Activated CD4-positive, alpha-beta memory T cell treated with anti-CD3 and anti-CD28 coated beads for 36 hours (primary cell): Measurements from ENCODE around the gene ACTL10. TPM values are rescaled to one million over a fixed set of nuclear protein-coding genes. Genes with fewer than 3 reads are reported as not detected.
A peak's percentile ranks its signal among the peaks of the same experiment; 100 is the strongest.

ENCODE experiments used
- CTCF ChIA-PET: fragments of 350-600 bp; sonication (Branson Sonifier 250); formaldehyde crosslinking; loops from one replicate; lab custom pipeline; 2021; ENCODE audit warnings: antibody characterized with exemption, inconsistent platforms; lab: Charles Lee
- POLR2A ChIA-PET: fragments of 350-600 bp; sonication (Branson Sonifier 250); formaldehyde crosslinking; loops from one replicate; lab custom pipeline; 2021; ENCODE audit warnings: antibody characterized with exemption; lab: Charles Lee
- DNase-seq: peaks from one replicate; pipeline ENCODE4 v3.0.0-alpha.2; 2020
- H3K27ac Mint-ChIP-seq: one replicate; pipeline ENCODE4 v1.8.0; 2021; ENCODE audit warnings: mixed read lengths
- H3K27me3 Mint-ChIP-seq: one replicate; pipeline ENCODE4 v1.8.0; 2021; ENCODE audit warnings: mixed read lengths
- H3K36me3 Mint-ChIP-seq: one replicate; pipeline ENCODE4 v1.8.0; 2021; ENCODE audit warnings: mixed read lengths
- H3K4me1 Mint-ChIP-seq: one replicate; pipeline ENCODE4 v1.8.0; 2021; ENCODE audit warnings: low read depth, mixed read lengths
- H3K4me3 Mint-ChIP-seq: one replicate; pipeline ENCODE4 v1.8.0; 2021; ENCODE audit warnings: mild to moderate bottlenecking, mixed read lengths
- H3K9me3 Mint-ChIP-seq: one replicate; pipeline ENCODE4 v1.8.0; 2021; ENCODE audit warnings: mixed read lengths
- intact Hi-C: fragments of 100-400 bp; cut with micrococcal nuclease; formaldehyde crosslinking; loops from one replicate; pipeline ENCODE4 v1.15.1; 2023
- total RNA-seq, 2 experiments: library from RNA; stranded (reverse); gene quantifications; one replicate each; pipeline ENCODE4 v1.2.3, GENCODE V29; 2021

The ACTL10 gene
- total RNA-seq, 2 experiments from 2014 or later: 1.8 to 2.3 TPM

GRCh38 chr20:33681728-33682353, 15.1 kb downstream of the ACTL10 start:
- peak; percentile 60 for DNase-seq
- H3K27ac Mint-ChIP-seq: peak overlapping the region; percentile 62
- ChIA-PET CTCF (interaction anchor here (0.7 kb wide), 1 partner anchor 14 kb away, joined by 3 read pairs; no protein-coding TSS in a partner anchor), POLR2A (interaction anchor here (1.0 to 1.3 kb wide), 4 partner anchors 13 to 77 kb away, joined by 3 to 6 read pairs (median 4); partner anchors contain the start of gene ACTL10)
- H3K36me3 Mint-ChIP-seq: peaks cover 41% of the 10 kb centered on the region
- no peaks in the 10 kb centered on the region for H3K27me3 Mint-ChIP-seq
- peaks cover 70% of the 10 kb centered on the region for H3K4me1 Mint-ChIP-seq
- no peaks in the 10 kb centered on the region for H3K9me3 Mint-ChIP-seq
- peak overlapping the region; percentile 14 for H3K4me3 Mint-ChIP-seq
- intact Hi-C loops: loop anchor here (1.0 kb wide), 1 partner anchor 38 kb away; the partner anchor contains the start of gene PXMP4

GRCh38 chr20:33684533-33685327, 18.0 kb downstream of the ACTL10 start:
- CTCF ChIA-PET: interaction anchor here (1.2 to 3.4 kb wide), 3 partner anchors 17 to 35 kb away, joined by 5 to 17 read pairs (median 5); partner anchors contain the start of genes ACTL10 and PXMP4
- POLR2A ChIA-PET: interaction anchor here (1.0 to 3.5 kb wide), 7 partner anchors 10 to 309 kb away, joined by 3 to 21 read pairs (median 5); partner anchors contain the start of genes ACTL10, NECAB3 and PXMP4
- Mint-ChIP-seq H3K36me3 (peaks cover 15% of the 10 kb centered on the region), H3K27ac (peak overlapping the region; percentile 58), H3K9me3 (no peaks in the 10 kb centered on the region), H3K4me1 (peaks cover 81% of the 10 kb centered on the region), H3K4me3 (peak overlapping the region; percentile 93), H3K27me3 (no peaks in the 10 kb centered on the region)
- DNase-seq: no peak
- intact Hi-C loops: loop anchor here (5.0 kb wide), 1 partner anchor 428 kb away; the partner anchor contains the start of gene EIF2S2

GRCh38 chr20:33685328-33686099, 18.8 kb downstream of the ACTL10 start:
- no peaks in the 10 kb centered on the region for H3K27me3 Mint-ChIP-seq
- ChIA-PET CTCF (interaction anchor here (1.2 to 3.4 kb wide), 3 partner anchors 18 to 34 kb away, joined by 5 to 17 read pairs (median 5); partner anchors contain the start of genes ACTL10 and PXMP4), POLR2A (interaction anchor here (1.0 to 3.5 kb wide), 7 partner anchors 11 to 308 kb away, joined by 3 to 21 read pairs (median 5); partner anchors contain the start of genes ACTL10, NECAB3 and PXMP4)
- intact Hi-C loops: loop anchor here (1.0 to 5.0 kb wide), 5 partner anchors 23 to 427 kb away; partner anchors contain the start of genes C20orf144, CHMP4B, EIF2S2 and PXMP4
- peak overlapping the region; percentile 93 for H3K4me3 Mint-ChIP-seq
- peaks cover 79% of the 10 kb centered on the region for H3K4me1 Mint-ChIP-seq
- H3K27ac Mint-ChIP-seq: peak overlapping the region; percentile 87
- peaks cover 15% of the 10 kb centered on the region for H3K36me3 Mint-ChIP-seq
- no peaks in the 10 kb centered on the region for H3K9me3 Mint-ChIP-seq
- DNase-seq: peak; percentile 83

GRCh38 chr20:33686100-33686983, 19.6 kb downstream of the ACTL10 start, which contains the start of gene E2F1:
E2F1 (minus strand) TSS chr20:33686385; CDS start chr20:33686264, 121 bp downstream.
- POLR2A ChIA-PET: interaction anchor here (1.0 to 3.5 kb wide), 5 partner anchors 12 to 307 kb away, joined by 3 to 21 read pairs (median 7); partner anchors contain the start of genes ACTL10 and NECAB3
- H3K27ac Mint-ChIP-seq: peak within 1 kb of the TSS; percentile 87
- no peaks in the 10 kb centered on the region for H3K27me3 Mint-ChIP-seq
- DNase-seq: peak; percentile 98
- peaks cover 70% of the 10 kb centered on the region for H3K4me1 Mint-ChIP-seq
- H3K9me3 Mint-ChIP-seq: no peaks in the 10 kb centered on the region
- CTCF ChIA-PET: interaction anchor here (1.2 to 3.5 kb wide), 5 partner anchors 19 to 46 kb away, joined by 3 to 28 read pairs (median 5); partner anchors contain the start of genes ACTL10 and PXMP4
- peak within 1 kb of the TSS; percentile 93 for H3K4me3 Mint-ChIP-seq
- H3K36me3 Mint-ChIP-seq: peaks cover 14% of the 10 kb centered on the region
- intact Hi-C loops: loop anchor here (1.0 to 5.0 kb wide), 5 partner anchors 24 to 426 kb away; partner anchors contain the start of genes C20orf144, CHMP4B, EIF2S2 and PXMP4

GRCh38 chr20:33686984-33687366, 20.2 kb downstream of the ACTL10 start:
- Mint-ChIP-seq H3K4me1 (peaks cover 64% of the 10 kb centered on the region), H3K36me3 (peaks cover 14% of the 10 kb centered on the region), H3K4me3 (peak overlapping the region; percentile 43), H3K27me3 (no peaks in the 10 kb centered on the region), H3K9me3 (no peaks in the 10 kb centered on the region), H3K27ac (peak overlapping the region; percentile 32)
- CTCF ChIA-PET: interaction anchor here (1.2 to 3.5 kb wide), 3 partner anchors 19 to 46 kb away, joined by 3 to 28 read pairs (median 4); partner anchors contain the start of genes ACTL10 and PXMP4
- no peak for DNase-seq
- intact Hi-C loops: loop anchor here (1.0 to 5.0 kb wide), 5 partner anchors 24 to 425 kb away; partner anchors contain the start of genes C20orf144, CHMP4B, EIF2S2 and PXMP4
- POLR2A ChIA-PET: interaction anchor here (1.2 to 2.1 kb wide), 2 partner anchors 20 to 197 kb away, joined by 3 to 12 read pairs; partner anchors contain the start of genes ACTL10 and CBFA2T2

GRCh38 chr20:33687370-33687915, 20.7 kb downstream of the ACTL10 start:
- ChIA-PET POLR2A (interaction anchor here (0.6 to 2.1 kb wide), 4 partner anchors 21 to 198 kb away, joined by 3 to 12 read pairs (median 4); partner anchors contain the start of genes ACTL10, CBFA2T2 and PXMP4), CTCF (interaction anchor here (1.2 to 3.5 kb wide), 3 partner anchors 20 to 45 kb away, joined by 3 to 28 read pairs (median 4); partner anchors contain the start of genes ACTL10 and PXMP4)
- H3K27me3 Mint-ChIP-seq: no peaks in the 10 kb centered on the region
- no peaks in the 10 kb centered on the region for H3K9me3 Mint-ChIP-seq
- H3K36me3 Mint-ChIP-seq: peaks cover 13% of the 10 kb centered on the region
- H3K4me1 Mint-ChIP-seq: peaks cover 59% of the 10 kb centered on the region
- H3K4me3 Mint-ChIP-seq: no peak overlapping the region
- intact Hi-C loops: loop anchor here (2.0 to 5.0 kb wide), 3 partner anchors 25 to 425 kb away; partner anchors contain the start of genes C20orf144 and EIF2S2
- H3K27ac Mint-ChIP-seq: no peak overlapping the region
- no peak for DNase-seq

GRCh38 chr20:33687993-33688937, 21.5 kb downstream of the ACTL10 start:
- CTCF ChIA-PET: interaction anchor here (1.2 to 3.5 kb wide), 2 partner anchors 21 to 32 kb away, joined by 3 to 28 read pairs; partner anchors contain the start of genes ACTL10 and PXMP4
- Mint-ChIP-seq H3K4me1 (peaks cover 53% of the 10 kb centered on the region), H3K9me3 (no peaks in the 10 kb centered on the region), H3K4me3 (no peak overlapping the region), H3K36me3 (peaks cover 9% of the 10 kb centered on the region), H3K27ac (peak overlapping the region; percentile 19), H3K27me3 (no peaks in the 10 kb centered on the region)
- POLR2A ChIA-PET: interaction anchor here (0.6 to 2.1 kb wide), 4 partner anchors 22 to 198 kb away, joined by 3 to 12 read pairs (median 4); partner anchors contain the start of genes ACTL10, CBFA2T2 and PXMP4
- peak; percentile 30 for DNase-seq
- intact Hi-C loops: loop anchor here (2.0 to 5.0 kb wide), 3 partner anchors 25 to 424 kb away; partner anchors contain the start of genes C20orf144 and EIF2S2

- H3K4me3 Mint-ChIP-seq: no peak overlapping the region
These were observed 22.2 kb downstream of the ACTL10 start for GRCh38 chr20:33688938-33689424.

More at GRCh38 chr20:33688938-33689424, 22.2 kb downstream of the ACTL10 start:
- intact Hi-C loops: loop anchor here (5.0 kb wide), 1 partner anchor 423 kb away; the partner anchor contains the start of gene EIF2S2
- no peak for DNase-seq
- CTCF ChIA-PET: interaction anchor here (3.5 kb wide), 1 partner anchor 21 kb away, joined by 28 read pairs; the partner anchor contains the start of gene ACTL10
- Mint-ChIP-seq H3K27me3 (no peaks in the 10 kb centered on the region), H3K36me3 (peaks cover 9% of the 10 kb centered on the region), H3K9me3 (no peaks in the 10 kb centered on the region), H3K4me1 (peaks cover 50% of the 10 kb centered on the region), H3K27ac (peak overlapping the region; percentile 35)
- POLR2A ChIA-PET: interaction anchor here (1.1 kb wide), 1 partner anchor 31 kb away, joined by 5 read pairs; the partner anchor contains the start of gene PXMP4
